DMS153 treated with DMSO at 0.1 percent for 48 hours (cell line): ENCODE data around the gene SEL1L3.

Source experiments
- DNase-seq: peaks from one replicate; lab custom pipeline; 2025; ENCODE audit not compliant: unreplicated experiment; lab: John Stamatoyannopoulos, UW

Gene SEL1L3

DNA sequence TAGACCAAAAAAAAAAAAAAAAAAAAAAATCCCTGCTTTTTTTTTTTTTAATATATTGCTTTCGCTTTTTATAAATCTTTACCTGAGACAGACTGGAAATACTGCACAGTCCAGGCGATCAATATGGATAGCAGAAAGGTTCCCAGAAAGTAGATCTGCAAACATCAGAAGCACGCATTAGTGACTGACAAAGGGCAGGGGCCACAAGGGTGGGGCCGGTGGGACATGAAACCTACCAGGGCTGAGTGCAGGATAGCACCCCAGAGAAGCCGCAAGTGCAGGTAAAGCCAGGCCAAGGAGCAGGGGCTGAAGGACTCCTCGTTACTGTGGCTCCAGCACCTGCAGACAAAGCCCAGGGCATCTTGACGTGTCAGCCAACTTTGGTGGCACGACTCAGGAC is 105.3 kb downstream of the SEL1L3 start:
- no peak for DNase-seq

DNA sequence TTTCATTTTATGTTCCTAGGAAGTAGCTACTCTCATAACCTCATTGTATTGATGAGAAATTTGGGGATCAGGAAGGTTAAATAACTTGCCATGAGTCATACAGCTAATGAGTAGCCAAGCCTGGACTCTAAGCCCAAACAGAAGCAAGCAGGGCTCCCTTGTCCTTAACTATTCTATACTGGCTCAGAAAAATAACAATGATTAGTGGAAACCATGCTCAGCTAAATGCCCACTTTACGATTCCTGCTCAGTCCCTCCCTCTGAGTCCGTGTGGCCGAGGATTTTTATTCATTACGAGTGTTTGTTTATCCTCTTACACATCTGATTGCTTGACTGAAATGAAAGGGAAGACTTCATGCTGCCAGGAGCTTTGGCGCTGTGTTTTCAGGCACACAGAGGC is 106.3 kb downstream of the SEL1L3 start:
- peak; percentile 14 for DNase-seq

DNA sequence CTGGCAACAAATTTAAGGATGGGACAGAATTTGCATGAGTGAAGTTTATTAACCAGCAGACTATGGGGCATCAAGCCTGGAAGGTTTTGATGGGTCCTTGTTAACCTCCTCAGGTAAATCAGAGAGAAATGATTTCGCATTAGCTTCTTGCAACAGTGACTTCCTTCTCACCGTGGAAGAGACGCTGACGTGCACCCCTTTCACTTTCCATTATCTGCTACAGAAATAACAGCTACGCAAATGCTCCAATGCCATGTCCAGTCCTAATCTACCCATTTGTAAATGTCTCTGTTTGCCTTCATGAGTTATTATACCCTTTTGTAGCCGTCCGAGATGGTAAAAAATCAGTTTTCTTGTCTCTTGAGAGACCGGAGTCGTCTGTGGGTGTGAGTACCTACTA is 106.9 kb downstream of the SEL1L3 start:
- DNase-seq: no peak

DNA sequence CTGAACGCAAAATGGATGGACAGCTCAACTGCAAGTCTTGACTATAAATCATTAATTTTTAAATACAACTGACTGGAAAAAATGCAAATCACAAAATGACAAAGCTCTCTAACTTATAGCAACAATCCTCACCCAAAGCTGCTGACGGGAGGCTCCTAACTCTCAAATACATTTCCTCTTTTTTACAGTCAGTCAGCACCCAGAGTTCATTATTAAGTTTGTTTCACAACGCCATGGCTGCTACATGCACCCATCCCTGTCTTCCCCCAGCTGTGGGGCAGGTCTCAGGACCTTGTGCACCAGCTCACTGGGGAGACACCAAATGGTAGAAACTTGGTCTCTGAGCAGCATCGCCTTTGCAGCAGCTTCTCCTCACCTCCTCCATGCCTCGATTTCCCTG is 109.5 kb downstream of the SEL1L3 start:
- no peak for DNase-seq

DNA sequence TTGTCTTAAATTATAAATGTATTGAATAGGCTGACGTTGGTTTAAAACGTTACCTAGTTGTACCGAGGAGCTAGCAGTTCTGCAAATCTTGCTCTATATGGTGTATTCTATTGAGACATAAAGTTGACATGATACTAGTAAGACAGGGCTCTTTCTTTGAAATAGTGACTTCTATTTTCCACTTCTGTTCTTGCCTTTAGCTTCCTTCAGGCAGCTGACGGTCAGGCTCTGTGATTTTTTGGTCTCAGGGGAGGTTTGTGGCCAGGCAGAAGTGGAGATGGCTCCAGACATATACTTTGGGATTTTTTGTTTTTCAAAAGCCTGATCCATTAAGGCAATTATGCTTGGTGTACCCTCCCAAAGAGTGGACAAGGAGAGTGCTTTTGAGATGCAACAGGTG is 111.9 kb downstream of the SEL1L3 start:
- no peak for DNase-seq

DNA sequence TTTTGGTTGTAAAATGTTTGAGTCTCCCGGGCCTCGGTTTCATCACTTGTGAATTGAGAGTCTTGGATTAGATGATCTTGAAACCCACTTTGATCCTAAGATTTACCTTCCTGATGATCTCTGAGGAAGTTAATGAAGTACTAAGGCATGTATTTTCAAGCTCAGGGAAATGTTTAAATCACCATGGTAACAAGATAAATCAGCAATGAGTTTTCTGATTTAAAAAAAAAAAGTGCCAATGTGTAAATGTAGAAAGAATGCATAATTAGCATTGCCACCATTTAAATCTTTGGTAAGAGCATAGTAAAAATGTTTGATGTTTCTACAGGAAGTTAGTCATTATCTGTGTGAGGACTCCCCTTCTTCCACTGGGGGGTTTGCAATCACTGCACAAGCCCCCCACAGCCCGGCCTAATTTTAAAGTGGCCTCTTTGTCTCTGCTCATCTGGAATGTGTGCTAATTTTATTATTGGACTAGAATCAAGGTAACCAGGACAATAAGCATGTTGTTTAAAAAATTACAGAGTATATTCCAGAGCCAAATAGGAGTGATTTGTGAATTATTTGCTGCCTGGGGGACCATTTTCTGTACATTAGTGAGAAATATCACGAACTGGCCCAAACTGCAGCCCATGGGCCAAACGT is 113.5 kb downstream of the SEL1L3 start:
- no peak for DNase-seq

DNA sequence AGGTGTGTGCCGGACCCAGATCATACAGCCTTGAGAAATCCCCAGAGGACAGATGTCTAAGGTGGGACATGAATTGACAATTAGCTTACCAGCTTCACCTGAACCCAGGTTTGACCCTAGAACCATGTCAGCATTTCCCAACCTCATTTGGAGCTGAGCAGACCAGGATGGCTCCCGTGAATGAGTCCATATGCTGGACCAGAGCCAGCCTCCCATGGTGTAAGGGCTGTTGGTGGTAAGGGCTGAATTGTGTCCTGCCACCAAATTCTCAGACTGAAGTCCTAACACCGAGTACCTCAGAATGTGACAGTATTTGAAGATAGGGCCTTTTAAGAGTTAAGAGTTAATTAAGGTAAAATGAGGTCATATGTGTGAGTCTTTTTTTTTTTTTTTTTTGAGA is 118.8 kb downstream of the SEL1L3 start:
- no peak for DNase-seq

DNA sequence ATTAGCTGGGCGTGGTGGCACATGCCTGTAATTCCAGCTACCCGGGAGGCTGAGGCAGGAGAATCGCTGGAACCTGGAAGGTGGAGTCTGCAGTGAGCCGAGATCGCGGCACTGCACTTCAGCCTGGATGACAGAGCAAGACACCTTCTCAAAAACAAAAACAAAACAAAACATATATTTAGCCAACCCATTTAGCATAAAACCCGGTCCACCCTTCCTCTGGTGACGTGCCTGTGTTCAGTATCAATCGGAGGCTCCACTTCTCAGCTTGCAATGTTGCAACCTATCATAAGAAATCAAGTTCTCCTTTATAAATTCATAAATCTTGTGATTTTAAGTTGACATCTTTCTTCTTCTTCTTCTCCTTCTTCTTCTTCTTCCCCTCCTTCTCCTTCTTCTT is 133.2 kb downstream of the SEL1L3 start:
- no peak for DNase-seq

DNA sequence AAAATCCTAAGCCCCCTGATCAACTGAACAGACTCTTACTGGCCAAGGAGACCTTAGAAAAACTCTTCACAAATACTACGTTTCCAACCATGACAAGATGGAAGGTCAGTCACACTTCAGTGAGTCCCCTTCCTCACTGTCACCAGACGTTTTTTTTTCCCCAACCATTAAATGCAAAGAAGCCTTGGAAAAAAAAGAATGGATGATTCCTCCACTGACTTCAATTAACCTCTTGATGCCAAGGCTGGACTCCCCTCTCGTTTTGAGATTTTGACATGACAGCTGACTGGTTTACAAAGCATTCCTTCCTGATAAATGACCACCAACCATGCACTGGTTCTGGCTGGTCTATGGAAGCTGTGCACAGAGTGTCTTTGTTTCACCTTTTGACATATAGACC is 133.9 kb downstream of the SEL1L3 start:
- no peak for DNase-seq

DNA sequence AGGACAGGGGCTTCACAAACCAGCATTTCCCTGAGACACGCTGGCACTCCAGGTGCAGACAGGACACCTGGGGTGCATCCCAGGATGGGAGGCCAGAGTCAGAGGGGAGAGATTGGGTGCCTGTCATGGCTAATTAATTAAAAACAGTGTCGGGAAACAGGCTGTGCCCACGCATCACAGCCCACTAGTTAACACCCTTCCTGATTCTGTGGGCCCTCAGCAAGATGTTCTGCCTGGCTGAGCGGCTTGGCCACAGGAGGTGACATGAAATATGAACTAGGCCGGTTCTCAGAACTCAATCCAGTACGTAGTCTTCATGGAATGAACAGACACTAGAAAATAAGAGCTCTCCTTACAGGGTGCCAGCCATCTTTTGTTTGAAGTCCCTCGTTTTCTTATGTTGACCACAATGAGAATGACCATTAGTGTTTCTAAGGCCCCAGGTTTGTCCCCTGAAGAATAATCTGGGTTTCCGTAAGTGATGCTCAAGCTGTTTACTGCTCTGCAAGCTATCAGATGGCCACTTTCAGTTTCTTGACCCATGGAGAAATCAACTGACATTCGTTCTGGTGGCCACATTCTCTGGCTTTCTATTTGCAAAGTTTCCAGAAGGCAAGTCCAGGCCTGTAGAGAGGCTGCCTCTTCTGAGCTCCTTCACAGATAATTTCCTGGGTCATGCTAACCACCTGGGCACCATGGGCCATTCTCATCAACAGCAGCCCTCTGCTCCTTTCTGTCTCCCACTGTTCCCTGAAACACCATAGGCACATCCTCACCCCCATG is 134.9 kb downstream of the SEL1L3 start:
- no peak for DNase-seq

DNA sequence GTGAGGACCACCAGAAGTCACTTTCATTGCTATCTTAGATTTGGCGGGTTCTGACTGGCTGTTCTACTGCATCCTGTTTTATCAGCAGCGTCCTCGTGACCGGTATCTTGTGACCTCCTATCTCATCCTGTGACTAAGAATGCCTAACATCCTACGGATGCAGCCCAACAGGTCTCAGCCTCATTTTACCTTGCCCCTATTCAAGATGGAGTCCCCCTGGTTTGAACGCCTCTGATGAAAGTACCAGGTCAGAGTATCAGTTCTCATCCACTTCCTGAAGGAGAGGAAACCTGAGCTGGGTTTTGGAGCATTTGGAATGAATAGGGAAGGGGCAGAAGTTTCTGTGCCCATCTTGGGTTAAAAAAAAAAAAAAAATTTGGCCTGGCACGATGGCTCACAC is 136.9 kb downstream of the SEL1L3 start:
- no peak for DNase-seq

DNA sequence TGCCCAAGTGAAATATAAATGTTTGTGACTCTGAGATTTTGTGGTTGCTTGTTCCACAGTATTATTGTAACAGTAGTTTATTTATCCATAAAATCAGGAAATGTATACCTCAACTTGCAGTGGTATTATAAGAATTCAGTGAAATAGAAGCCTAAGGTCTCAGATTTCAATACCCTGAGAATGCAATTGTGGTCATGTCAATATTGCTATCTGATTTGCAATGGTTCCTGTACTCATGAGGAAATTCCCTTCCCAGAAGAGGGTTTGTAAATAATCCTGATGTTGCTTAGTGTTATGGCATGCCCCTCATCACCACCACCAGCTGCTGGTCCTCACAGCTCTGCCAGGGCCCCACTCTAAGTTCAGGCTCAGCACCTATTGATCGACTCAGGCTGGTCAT is 139.4 kb downstream of the SEL1L3 start:
- DNase-seq: no peak

DNA sequence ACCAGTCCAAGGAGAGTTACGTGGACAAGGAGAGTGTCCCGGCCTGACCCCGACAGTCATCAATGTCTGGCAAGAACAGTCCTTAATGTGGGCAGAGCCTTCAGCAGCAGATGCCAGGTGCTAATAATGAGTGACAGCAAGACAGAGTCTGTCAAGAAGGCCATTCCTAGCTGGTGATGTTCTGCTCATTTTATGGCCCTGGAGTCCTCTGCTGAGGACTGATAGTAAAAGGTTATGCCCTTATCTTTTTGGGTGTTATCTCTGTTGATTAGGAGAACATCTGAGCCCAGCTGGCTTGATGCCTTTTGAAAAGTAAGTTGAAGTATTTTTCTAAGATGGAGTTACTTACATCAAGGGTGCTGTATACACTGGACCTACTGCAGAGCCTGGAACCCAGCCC is 139.8 kb downstream of the SEL1L3 start:
- DNase-seq: no peak

DNA sequence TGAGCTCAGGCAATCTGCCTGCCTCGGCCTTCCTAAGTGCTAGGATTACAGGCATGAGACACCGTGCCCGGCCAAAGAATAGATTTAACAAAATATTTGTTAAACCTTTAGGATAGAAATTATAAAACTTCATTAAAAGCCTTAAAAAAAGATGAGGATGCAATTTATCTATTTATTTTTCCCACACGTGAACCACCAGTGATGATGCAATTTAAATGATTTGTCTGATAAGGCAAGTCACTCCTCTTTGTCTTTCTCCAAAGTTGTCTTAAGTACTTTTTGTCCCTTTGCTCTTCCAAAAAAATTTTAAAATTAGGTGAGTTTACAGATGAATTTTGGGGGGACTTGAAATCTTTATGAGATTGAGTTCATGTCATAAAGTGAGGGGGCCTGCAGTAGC is 149.0 kb downstream of the SEL1L3 start:
- no peak for DNase-seq

DNA sequence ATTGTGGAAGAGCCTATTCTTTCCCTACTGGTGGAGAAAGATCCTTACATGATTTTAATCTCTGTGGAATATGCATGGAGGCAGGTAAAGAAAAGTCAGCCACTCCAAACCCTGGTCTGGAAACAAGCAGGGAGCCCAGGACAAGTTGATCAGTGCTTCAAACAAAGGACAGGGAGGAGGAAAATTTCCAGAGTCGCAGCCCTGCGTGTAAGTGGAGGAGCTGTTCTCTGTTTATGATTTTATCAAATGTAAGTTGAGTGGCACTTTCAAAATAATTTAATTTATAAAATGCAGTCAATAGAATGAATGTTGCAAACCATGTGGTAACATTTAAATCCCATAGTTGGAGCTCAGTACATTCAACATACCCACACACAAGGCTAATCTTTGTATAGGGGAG is 150.2 kb downstream of the SEL1L3 start:
- no peak for DNase-seq

DNA sequence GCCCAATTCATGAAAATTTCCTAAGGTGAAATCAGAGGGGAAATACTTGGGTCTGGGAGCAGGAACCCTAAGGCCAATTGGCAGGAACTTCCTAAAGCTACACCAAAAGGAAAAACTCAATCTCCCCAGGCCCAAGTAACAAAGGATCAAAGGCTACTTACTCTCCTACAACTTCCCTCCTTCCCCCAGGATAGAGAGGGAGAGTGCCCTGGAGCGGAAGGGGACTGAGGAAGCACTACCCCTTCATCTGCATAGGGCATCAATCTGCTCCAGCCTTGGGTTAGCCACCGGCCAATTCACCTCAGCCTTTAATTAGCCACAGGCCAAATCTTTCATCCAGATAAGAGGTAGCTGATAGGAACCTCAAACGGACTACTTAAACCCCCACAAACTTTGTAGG is 152.2 kb downstream of the SEL1L3 start:
- no peak for DNase-seq

DNA sequence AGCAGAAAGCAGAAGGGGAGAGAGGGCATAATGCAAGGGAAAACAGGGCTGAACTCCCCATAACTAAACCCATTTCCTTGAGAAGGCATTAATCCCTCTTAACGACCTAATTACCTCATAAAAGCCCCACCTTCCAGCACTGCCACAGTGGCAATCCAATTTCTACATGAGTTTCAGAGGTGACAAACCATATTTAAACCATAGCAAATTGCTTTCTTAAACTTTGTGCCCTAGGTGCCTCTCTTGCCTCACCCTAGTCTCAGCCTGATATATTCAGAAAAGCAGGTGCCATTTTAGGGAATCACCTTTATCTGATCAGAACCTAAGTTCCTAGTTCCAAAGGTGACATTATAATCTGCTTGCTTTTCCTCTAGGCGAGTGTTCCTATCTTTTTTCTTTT is 158.3 kb downstream of the SEL1L3 start:
- no peak for DNase-seq

DNA sequence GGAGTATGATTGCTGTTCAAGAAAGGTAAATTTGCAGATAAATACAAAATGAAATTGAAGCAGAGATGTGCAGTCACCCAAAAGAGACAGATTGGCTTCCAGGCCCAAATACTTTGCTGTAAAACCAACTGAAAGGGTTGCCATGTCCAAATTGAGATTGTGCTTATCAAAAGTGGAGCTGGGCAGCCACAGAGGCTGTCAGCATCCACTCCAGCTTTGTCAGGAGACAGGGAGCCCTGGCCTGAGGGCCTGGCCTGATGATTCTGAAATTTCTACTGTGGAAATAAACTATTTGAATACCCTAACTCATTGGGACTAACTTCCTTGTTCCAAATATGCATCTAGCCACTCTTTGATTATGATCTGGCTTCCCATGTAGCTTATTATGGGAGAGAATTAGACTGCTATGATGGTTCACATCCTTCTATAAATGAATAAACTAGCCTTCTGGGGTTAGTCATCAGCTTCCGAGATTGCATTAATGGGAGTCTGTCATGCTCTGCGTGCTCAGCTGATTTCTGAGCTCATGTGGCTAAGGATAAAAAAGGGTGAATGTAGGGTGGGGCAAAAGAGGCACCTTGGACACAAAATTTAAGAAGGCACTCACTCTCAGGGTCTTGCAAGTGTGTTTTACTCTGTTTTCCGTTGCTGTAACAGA is 158.9 kb downstream of the SEL1L3 start:
- DNase-seq: no peak

DNA sequence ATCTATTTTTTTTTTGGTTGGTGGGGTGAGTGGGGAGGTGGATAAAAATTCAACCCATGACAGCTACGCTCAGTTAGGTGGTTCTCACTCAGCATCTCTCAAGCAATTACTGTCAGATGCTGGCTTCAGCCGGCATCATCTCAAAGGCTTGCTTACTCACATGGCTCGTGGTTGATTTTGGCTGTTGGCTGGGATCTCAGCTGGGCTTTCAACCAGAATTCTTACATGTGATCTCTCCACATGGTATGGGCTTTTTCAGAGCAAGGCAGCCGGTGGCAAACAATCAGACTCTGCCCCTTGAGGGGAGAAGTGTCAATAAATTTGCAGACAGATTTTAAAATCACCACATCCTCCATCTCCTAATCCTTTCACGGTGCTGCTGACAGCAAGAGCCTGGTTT is 159.9 kb downstream of the SEL1L3 start:
- no peak for DNase-seq

DNA sequence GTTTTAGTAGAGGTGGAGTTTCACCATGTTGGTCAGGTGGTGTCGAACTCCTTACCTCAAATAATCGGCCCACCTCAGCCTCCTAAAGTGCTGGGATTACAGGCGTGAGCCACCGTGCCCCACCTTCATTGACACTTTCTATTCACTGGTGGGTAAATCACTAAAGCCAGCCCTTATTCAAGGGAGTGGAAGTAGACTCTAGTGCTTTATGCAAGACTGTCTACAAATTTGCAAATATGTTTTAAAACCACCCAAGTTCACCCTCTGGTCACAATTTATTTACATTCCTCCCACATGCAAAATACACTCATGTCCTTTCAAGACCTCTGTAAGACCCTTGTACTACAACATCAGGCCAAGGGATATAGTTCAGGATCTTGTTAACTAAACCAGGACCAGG is 162.1 kb downstream of the SEL1L3 start:
- DNase-seq: no peak

DNA sequence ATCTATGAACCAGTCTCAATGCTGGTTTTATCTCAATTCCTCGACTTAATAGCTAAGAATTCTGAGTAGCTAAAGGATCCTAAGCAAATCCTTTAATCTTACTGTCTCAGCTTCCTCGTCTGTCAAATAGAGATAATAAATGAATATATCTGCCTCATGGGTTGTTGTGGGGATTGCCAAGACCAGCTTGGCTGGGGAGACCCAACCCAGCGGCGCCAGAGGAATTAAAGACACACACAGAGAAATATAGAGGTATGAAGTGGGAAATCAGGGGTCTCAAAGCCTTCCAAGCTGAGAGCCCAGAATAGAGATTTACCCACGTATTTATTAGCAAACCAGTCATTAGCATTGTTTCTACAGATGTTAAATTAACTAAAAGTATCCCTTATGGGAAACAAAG is 165.3 kb downstream of the SEL1L3 start:
- no peak for DNase-seq
